HG03025 (cell line): Measurements from ENCODE around the gene SNX25.
"Not testable (repeated sequence)": the region's sequence is repeated elsewhere in the genome, so short reads cannot be mapped to it uniquely, and the experiment has no call there.

Source experiments
- ATAC-seq: cut with Tn5 transposase; IDR thresholded peaks from one replicate; pipeline ENCODE4 v1.9.1; 2021; ENCODE audit warnings: mild to moderate bottlenecking, moderate library complexity; ENCODE audit not compliant: unreplicated experiment, low FRiP score

SNX25 gene

GRCh38 chr4:185257694-185258093 lies 48.3 kb downstream of the SNX25 start:
- ATAC-seq: no peak

- ATAC-seq: not testable (repeated sequence)
These were observed 49.3 kb downstream of the SNX25 start for GRCh38 chr4:185258741-185259140.

DNA sequence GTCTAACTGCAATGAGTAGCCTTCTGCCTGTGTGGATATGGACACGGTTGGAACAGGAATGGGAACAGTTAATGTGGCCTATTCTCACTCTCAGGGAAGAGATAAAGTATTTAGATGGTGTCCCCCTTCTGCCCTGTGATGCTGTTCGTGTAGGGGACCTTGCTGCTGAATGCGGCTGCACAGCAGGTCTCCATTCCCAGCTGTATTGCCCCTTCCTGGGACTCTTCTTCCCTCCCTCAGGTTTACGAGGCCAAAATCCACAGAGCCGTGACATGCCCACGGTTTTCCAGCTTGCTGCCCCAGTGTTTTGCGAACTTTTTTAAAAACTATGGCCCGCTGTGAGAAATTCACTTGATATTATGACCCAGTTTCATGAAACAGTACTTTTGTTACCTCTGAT lies 50.3 kb downstream of the SNX25 start:
- no peak for ATAC-seq

DNA sequence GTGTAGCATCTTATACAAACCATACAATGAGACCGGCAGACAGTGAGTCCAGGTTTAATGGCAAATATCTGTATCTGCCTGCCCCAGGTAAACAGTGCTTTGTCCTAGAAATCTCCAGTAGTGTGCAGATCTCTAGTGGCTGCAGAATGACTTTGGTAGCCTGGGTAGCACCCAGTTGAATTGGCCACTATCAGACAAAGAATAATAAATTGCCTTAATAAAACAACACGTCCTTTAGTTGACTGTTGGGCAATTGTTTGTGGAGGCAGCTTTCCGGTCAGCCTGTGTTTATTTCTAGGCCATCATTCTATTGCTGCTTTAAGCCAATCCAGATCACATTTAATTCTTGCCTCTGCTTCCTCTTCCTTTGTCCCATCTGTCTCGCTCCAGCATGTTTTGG lies 52.5 kb downstream of the SNX25 start:
- ATAC-seq: no peak

- ATAC-seq: peak; percentile 66
These were observed 54.0 kb downstream of the SNX25 start for GRCh38 chr4:185263419-185263818.

GRCh38 chr4:185265942-185266341 lies 56.5 kb downstream of the SNX25 start:
- ATAC-seq: peak; percentile 64

- no peak for ATAC-seq
These were observed 59.9 kb downstream of the SNX25 start for GRCh38 chr4:185269286-185269685.

GRCh38 chr4:185270037-185270436 lies 60.6 kb downstream of the SNX25 start:
- no peak for ATAC-seq

DNA sequence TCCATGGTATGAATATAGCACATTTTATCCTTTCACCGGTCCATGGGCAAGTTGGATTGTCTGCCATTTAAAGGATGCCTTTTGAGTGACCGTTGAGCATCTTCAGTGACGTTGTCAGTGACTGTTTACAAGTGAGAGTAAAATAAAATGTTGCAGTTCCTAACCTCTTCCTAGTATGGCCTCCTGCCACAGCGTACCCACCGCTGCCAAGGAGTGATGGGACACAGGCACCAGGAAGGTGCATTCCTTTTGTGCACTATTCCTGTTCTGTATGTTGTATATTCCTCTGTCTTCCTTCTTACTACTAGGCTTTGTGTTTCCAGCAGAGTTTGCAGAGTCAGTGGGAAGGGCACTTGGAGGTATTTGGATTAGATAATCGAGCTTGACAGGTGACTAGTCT lies 61.5 kb downstream of the SNX25 start:
- ATAC-seq: no peak

- no peak for ATAC-seq
These were observed 62.8 kb downstream of the SNX25 start for GRCh38 chr4:185272245-185272644.

- no peak for ATAC-seq
These were observed 66.1 kb downstream of the SNX25 start for GRCh38 chr4:185275501-185275900.

DNA sequence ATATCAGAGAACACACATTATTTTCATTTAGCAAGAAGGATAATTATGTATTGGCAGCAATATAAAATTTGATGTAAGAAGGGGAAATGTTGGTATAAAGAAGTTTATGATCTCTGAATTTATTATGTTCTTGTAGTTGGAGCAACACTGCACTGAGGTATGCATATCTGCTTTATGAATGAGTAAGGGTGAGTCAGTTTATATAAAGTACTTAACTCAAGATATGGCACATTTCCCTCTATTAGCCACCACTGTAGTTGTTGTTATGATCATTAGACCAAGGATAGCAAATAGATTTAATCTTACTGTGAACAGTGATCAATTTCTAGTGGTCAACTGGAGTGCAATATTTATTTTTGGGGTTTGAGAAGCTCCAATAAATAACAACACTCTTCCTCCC lies 66.6 kb downstream of the SNX25 start:
- ATAC-seq: no peak

- ATAC-seq: no peak
These were observed 69.3 kb downstream of the SNX25 start for GRCh38 chr4:185278716-185279115.

- no peak for ATAC-seq
These were observed 71.2 kb downstream of the SNX25 start for GRCh38 chr4:185280608-185281007.

- no peak for ATAC-seq
These were observed 73.6 kb downstream of the SNX25 start for GRCh38 chr4:185282968-185283367.

GRCh38 chr4:185283723-185284122 lies 74.3 kb downstream of the SNX25 start:
- no peak for ATAC-seq

GRCh38 chr4:185285632-185286393 lies 76.4 kb downstream of the SNX25 start:
- ATAC-seq: no peak

DNA sequence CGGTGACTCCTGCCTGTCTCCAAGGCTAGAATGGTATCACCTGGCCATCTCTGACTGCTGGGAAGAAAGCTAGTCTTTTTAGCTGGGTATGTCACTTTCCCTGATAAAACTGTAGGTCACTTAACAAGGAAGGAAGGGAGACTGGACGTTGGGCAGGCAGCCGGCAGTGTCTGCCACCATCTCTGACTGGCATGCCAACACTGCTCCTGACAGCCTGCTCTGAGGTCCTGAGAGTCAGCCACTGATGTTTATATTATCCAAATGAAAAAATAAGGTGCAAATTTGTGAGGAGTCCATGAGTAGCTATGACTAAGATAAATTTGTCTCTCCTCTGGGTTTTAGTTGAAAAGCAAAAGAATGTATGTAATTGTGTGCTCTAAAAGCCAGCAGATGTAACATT lies 77.2 kb downstream of the SNX25 start:
- ATAC-seq: no peak

GRCh38 chr4:185287031-185287430 lies 77.6 kb downstream of the SNX25 start:
- no peak for ATAC-seq

- no peak for ATAC-seq
These were observed 80.7 kb downstream of the SNX25 start for GRCh38 chr4:185290018-185290607.

- no peak for ATAC-seq
These were observed 81.3 kb downstream of the SNX25 start for GRCh38 chr4:185290656-185291055.

DNA sequence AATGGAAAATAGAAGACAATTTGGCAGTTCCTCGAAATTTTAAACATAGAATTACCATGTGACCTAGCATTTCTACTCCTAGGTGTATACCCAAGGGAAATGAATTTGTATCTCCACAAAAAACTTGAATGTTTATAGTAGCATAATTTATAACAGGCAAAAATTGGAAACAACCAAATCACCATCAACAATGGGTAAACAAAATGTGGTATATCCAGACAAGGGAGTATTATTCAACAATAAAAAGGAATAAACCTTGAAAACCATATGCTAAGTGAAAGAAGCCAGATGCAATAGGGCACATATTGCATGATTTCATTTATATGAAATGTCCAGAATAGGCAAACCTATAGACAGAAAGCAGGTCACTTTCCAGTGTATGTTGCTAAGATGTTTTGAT lies 83.8 kb downstream of the SNX25 start:
- ATAC-seq: no peak
